ENCODE data around the gene AFAP1L2.

GRCh38 chr10:114266521-114266920 lies 137.8 kb downstream of the AFAP1L2 start:
- TF ChIP-seq POLR2A (IDR thresholded peaks at IDR 0.05): no peak
- no peak for TF ChIP-seq EP300 (IDR thresholded peaks at IDR 0.05)
- no peak for TF ChIP-seq CTCF (IDR thresholded peaks at IDR 0.05)
- no peak for TF ChIP-seq POLR2AphosphoS5 (IDR thresholded peaks at IDR 0.05)
